ENCODE measurements around the gene ADGRB2. TPM values are rescaled to one million over a fixed set of nuclear protein-coding genes. Genes with fewer than 3 reads are reported as not detected.

The ADGRB2 gene
- total RNA-seq, 1 experiment from 2014 or later = 2.9 TPM

- Mint-ChIP-seq H3K27ac (ENCODE audit: unreplicated experiment) (no peak overlapping the region), H3K4me3 (ENCODE audit: low read depth, unreplicated experiment) (no peak overlapping the region), H3K27me3 (ENCODE audit: unreplicated experiment) (peaks cover 76% of the 10 kb centered on the region), H3K36me3 (ENCODE audit: insufficient read depth, unreplicated experiment) (peaks cover 7% of the 10 kb centered on the region), H3K9me3 (ENCODE audit: low read depth, unreplicated experiment) (no peaks in the 10 kb centered on the region), H3K4me1 (ENCODE audit: low read depth, unreplicated experiment) (peaks cover 9% of the 10 kb centered on the region)
- TF ChIP-seq CTCF (IDR thresholded peaks at IDR 0.05; ENCODE audit: unreplicated experiment) = no peak
- CTCF ChIA-PET = no interaction called here
- no TSS peak for BruUV-seq (replicated peaks)
- DNase-seq = no peak
- intact Hi-C loops (cut with micrococcal nuclease; ENCODE audit: unreplicated experiment) = no loop called here
These were observed 45.7 kb downstream of the ADGRB2 start for GRCh38 chr1:31718327-31718897.

- intact Hi-C loops (cut with micrococcal nuclease; ENCODE audit: unreplicated experiment) = no loop called here
- Mint-ChIP-seq H3K4me3 (ENCODE audit: low read depth, unreplicated experiment) (no peak overlapping the region), H3K36me3 (ENCODE audit: insufficient read depth, unreplicated experiment) (peaks cover 11% of the 10 kb centered on the region), H3K9me3 (ENCODE audit: low read depth, unreplicated experiment) (no peaks in the 10 kb centered on the region), H3K4me1 (ENCODE audit: low read depth, unreplicated experiment) (peaks cover 20% of the 10 kb centered on the region), H3K27ac (ENCODE audit: unreplicated experiment) (no peak overlapping the region), H3K27me3 (ENCODE audit: unreplicated experiment) (peaks cover 65% of the 10 kb centered on the region)
- no TSS peak for BruUV-seq (replicated peaks)
- CTCF ChIA-PET = interaction anchor here (0.5 to 2.8 kb wide), 5 partner anchors 28 to 417 kb away, joined by 3 to 8 read pairs (median 5); no protein-coding TSS in a partner anchor
- no peak for DNase-seq
- TF ChIP-seq CTCF (IDR thresholded peaks at IDR 0.05; ENCODE audit: unreplicated experiment) = no peak
These were observed 46.8 kb downstream of the ADGRB2 start for GRCh38 chr1:31717341-31717740.

GRCh38 chr1:31715873-31716220 lies 48.3 kb downstream of the ADGRB2 start:
- H3K27ac Mint-ChIP-seq (ENCODE audit: unreplicated experiment) = no peak overlapping the region
- no peak for TF ChIP-seq CTCF (IDR thresholded peaks at IDR 0.05; ENCODE audit: unreplicated experiment)
- H3K4me1 Mint-ChIP-seq (ENCODE audit: low read depth, unreplicated experiment) = peaks cover 23% of the 10 kb centered on the region
- CTCF ChIA-PET = interaction anchor here (1.0 to 2.8 kb wide), 8 partner anchors 10 to 321 kb away, joined by 3 to 13 read pairs (median 8); no protein-coding TSS in a partner anchor
- DNase-seq = no peak
- BruUV-seq (replicated peaks) = no TSS peak
- peak overlapping the region; percentile 76 for H3K4me3 Mint-ChIP-seq (ENCODE audit: low read depth, unreplicated experiment)
- intact Hi-C loops (cut with micrococcal nuclease; ENCODE audit: unreplicated experiment) = loop anchor here (2.0 kb wide), 1 partner anchor 73 kb away; no protein-coding TSS in a partner anchor
- peaks cover 50% of the 10 kb centered on the region for H3K27me3 Mint-ChIP-seq (ENCODE audit: unreplicated experiment)
- no peaks in the 10 kb centered on the region for H3K9me3 Mint-ChIP-seq (ENCODE audit: low read depth, unreplicated experiment)
- peaks cover 12% of the 10 kb centered on the region for H3K36me3 Mint-ChIP-seq (ENCODE audit: insufficient read depth, unreplicated experiment)

- CTCF ChIA-PET = interaction anchor here (1.0 to 2.8 kb wide), 8 partner anchors 10 to 321 kb away, joined by 3 to 13 read pairs (median 8); no protein-coding TSS in a partner anchor
- no TSS peak for BruUV-seq (replicated peaks)
- intact Hi-C loops (cut with micrococcal nuclease; ENCODE audit: unreplicated experiment) = loop anchor here (2.0 kb wide), 1 partner anchor 74 kb away; no protein-coding TSS in a partner anchor
- H3K36me3 Mint-ChIP-seq (ENCODE audit: insufficient read depth, unreplicated experiment) = peaks cover 12% of the 10 kb centered on the region
- peak overlapping the region; percentile 76 for H3K4me3 Mint-ChIP-seq (ENCODE audit: low read depth, unreplicated experiment)
- TF ChIP-seq CTCF (IDR thresholded peaks at IDR 0.05; ENCODE audit: unreplicated experiment) = peak; percentile 83
- peak; percentile 82 for DNase-seq
- H3K27me3 Mint-ChIP-seq (ENCODE audit: unreplicated experiment) = peaks cover 45% of the 10 kb centered on the region
- no peaks in the 10 kb centered on the region for H3K9me3 Mint-ChIP-seq (ENCODE audit: low read depth, unreplicated experiment)
- peaks cover 23% of the 10 kb centered on the region for H3K4me1 Mint-ChIP-seq (ENCODE audit: low read depth, unreplicated experiment)
- peak overlapping the region; percentile 51 for H3K27ac Mint-ChIP-seq (ENCODE audit: unreplicated experiment)
These were observed 48.9 kb downstream of the ADGRB2 start for GRCh38 chr1:31715087-31715872.
